ENCODE data around the gene LY6G6F.

LY6G6F gene

DNA sequence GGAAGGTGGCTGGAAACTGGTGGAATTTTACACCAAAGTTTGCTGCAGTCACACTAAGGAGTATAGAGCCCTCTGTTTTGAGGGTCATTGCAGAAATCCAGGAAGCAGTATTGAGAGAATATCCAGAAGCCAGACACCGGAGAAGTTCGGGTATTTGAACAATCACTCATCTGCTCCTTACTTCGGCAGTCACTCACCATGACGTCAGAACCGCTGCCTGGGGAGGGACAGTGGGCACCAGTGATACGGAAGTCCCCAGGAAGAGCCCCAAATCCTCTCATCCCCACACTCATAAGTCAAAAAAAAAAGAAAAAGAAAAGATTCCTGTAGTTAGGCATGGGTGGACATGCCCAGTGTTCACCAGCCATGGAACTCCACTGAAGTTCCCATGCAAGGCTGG lies 29.8 kb upstream of the LY6G6F start:
- no peak for DNase-seq (ENCODE audit: low spot score)

DNA sequence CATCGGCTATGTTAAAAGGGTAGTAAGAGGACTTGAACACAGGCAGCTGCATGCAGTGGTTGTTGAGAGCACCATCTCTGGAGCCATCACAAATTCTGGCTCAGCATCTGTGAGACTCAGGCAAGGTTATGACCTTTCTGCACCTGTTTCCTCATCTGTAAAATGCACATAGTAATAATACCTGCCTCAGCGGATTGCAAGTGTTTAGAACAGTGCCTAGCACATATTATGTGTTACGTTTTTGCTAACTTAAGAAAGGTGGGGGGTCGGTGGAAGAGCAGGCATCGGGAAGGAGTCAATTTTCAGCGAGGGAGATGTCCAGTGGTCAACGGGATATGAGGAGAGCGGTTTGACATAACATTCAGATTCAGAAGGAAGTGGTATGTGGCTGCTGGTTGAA lies 28.7 kb upstream of the LY6G6F start:
- DNase-seq (ENCODE audit: low spot score) = no peak

DNA sequence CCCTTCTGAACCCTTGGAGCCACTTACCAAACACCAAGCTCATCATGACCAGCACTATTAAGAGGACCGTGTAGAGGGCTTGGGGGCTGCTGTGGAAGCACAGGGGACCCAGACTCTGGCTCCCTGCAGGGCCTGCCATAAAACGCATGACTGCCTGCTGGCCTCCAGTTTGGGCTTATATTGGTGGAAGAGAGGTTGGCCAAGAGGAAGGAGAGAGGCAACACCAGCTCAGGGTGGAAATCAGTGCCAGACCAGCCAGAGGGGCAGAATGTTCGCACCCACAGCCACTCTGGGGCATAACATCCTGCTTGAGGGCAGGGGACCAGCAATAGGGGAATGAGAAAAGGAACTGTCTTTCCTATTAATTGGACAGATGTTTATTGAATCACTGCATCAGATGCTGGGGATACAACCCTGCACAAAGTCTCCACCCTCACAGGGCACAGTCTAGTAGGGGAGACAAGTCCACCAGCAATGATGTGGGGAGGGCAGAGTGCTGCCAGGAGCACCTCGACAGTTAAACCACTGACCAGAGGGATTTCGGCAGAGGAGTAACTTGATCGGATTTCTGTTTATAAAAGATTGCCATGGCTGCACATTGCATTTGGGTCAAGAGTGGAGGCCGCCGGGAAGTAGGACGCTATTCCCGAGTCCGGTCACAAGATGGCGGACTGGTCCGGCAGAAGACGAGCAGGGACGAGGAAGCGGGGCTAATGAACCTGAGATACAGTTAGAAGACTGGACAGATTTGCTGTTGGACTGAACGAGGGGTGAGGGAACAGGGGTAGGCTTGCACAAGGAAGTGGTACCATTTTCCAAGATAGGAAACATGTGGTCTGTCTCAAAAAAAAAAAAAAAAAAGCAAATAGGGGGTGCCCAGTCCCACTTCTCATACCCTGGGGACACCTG lies 26.2 kb upstream of the LY6G6F start, which contains the start of gene LY6G5C:
Gene LY6G5C, minus strand, starts transcription at position 842 of the 909 bp plus-strand sequence. Its CDS starts 694 bp downstream, at position 148.
- DNase-seq (ENCODE audit: low spot score) = peak; percentile 90

DNA sequence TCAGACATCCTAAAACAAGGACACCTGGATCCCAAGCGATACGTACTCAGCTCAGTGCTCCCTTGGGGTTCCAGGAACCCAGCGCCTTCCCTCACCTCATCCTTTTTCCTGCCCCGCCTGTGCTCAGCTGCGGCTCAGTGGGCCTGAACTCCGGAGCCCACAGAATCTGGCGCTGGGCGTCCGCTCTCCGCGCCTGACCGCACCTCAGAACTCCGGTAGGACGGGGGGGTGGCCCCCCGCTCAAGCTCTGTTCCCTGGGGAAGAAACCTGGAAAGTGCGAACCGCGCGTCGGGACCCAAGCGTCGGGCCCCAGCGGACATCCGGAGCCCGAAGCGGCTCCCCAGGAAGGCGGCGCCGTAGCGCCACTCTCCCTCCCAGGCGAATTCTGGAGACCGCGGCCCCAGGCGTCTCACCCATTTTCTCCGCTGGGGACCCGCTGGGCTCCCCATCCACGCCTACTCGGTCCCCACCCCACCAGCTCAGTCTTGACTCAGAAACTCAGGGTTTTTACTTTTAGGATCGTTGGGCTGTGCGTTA lies 25.5 kb upstream of the LY6G6F start:
- peak; percentile 80 for DNase-seq (ENCODE audit: low spot score)

DNA sequence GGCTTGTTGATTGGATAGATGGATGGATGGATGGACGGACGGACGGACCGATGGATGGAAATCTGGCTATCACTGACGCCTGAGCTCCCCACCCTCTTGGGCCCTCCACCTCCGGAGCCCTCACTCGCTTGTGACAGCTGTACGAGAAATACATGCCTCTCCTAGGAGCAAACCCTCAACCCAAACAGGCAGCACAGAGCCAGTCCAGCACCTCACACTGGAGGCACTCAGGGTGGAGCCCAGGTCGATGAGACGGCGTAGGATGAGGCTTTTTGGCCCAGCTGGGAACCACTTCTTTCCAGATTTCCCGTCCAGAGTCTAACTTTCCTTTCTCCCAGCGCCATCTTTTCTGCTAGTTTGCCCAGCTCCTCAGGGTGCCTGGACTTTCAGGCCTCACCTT lies 23.1 kb upstream of the LY6G6F start:
- DNase-seq (ENCODE audit: low spot score) = no peak

DNA sequence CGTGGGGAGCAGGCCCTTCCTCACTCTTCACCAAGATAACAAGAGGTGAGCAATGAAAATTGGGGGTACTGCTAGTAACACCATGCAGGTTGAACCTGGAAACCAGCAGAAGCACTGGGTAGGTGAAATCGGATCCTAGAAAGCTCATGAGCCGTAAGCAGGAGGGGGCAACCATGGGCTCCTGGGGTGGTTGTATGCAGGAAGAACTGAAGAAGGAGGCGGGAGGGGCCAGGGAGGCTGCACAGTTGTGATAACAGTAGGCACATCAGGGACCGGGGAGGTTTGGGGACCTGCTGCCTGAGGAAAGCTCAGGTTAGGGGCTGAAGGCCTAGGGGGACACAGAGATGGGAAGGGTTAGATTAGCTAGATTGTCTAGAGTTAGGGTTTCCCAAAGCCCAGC lies 20.2 kb upstream of the LY6G6F start:
- no peak for DNase-seq (ENCODE audit: low spot score)

DNA sequence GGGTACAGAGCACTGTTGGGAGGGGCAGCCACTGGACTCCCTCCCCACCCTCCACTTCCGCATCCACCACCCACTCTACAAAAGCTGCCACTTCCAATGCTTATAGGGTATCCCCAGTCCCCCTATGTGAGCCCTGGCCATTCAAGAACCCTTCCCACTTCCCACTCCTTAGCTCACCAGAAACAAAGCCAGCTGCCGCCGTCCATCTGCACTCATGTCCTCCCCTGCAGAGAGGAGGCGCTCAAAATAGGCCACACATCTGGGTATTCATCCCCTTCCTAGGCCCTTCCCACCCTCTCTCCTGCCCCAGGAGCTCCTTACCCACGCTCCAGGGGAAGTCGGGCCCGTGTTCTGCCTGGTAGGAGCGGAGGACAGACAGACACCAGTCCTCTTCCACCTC lies 19.3 kb upstream of the LY6G6F start:
- DNase-seq (ENCODE audit: low spot score) = no peak

DNA sequence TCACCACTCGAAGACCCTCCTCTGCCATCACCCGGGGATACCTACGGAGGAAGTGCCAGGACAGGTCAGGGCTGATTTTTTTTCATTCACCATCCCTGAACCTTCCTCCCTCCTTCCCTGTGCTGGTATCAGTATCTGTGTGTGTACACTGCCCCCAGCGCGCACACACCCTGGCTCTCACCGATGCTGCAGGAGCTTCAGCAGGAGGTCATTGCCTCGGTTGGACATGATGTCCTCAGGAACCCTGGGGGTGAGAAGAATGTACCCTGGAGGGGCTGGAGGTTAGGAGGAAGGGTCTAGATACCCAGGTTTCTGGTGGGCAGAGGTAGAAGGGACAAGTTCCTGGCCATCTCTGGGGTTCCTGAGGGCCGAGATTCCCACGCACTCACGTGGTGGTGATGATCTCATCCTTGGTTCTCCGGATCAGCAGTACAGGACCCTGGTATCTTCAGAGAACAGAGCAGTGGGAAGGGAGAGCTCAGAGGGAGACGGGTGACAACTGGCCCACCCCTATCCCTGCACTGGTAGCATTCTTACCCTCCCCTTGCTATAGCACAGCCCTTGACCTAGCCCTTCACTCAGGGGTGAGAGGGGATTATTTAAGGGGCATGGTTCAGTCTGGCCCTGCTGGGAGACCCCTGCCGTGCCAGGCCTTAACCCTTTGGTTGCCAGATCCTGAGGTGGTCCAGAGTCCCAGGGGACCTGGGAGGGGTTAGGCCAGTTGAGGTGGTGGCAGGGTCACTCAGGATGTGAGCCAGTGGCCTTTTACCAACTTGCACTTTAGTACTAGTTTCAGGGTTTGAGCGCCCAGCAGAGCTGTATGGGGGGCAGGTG lies 18.6 kb upstream of the LY6G6F start:
- no peak for DNase-seq (ENCODE audit: low spot score)

DNA sequence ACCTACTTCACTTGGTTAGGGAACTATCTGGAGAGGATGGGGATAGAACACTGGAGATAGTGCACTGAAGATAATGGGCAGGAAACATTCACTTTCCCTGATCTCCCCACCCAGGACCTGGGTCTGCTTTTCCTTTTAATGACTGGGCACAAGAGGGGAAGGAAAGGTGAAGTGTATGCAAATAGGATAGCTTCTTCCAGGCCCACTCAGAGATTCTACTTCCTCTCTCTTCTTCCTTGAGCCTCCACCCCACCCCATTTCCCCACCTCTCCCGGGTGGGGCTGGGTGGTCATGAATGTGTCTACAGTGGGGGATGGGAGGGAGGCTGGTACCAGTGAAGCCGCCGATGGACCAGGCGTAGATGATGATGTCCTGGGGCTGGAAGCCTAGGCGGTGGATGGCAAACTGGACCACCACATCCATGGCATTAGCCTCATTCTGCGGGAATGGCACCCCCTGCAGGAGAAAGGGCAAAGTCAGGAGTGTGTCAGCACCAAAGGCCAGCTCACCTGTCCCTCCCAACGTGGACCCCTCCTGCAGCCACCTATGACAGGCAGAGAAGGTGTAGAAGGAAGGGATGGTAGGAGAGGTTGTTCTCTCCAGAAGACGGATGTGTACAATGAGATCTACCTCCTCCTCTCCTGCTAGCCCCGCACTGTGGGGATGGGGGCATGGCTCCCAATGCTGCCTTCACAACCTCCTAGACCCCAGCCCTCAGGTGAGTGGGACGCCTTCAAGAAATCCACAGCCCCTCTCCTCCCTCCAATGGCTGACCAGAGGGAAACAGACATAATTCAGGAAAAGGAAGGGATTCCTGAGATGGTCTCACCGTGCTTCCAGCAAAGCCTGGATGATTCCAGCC lies 17.2 kb upstream of the LY6G6F start:
- DNase-seq (ENCODE audit: low spot score) = peak; percentile 21

DNA sequence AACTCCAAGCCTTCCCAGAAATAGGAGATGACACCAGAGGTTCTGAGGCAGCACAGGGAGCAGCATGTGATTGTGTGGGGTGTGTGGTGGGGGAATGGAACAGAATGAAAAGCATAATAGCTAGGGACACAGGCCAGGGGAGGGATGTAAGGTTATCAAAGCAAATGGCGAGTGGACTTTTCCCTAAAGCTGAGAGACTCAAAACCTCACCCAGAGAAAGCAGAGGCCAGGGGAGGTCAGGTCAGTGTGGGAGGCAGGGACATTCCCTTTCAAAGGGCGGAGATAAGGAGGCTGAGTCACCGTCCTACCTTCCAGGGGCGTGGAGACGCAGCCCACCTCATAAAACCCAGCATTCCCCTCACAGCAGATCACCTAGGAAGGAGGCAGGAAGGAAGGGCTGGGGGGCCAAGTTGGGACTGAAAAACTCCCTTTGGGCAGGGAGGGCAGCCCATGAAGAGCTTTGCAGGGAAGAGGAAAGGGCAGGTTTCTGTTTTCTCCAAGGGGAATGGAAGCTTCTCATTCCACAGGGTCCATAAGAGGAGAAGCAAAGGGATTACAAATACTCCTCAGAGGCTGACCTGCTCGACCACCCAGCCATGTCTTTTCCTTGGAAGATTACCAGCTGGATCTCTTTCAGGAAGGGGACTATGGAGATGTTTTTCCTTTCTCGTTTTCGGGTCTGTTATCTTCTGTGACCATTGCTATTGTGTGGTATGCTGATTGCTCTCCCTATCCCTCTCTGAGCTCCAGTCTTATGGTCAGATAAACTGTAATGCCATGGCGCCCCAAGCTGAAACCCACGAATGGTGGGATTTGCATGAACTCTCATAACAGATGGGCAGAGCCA lies 16.2 kb upstream of the LY6G6F start:
- no peak for DNase-seq (ENCODE audit: low spot score)

DNA sequence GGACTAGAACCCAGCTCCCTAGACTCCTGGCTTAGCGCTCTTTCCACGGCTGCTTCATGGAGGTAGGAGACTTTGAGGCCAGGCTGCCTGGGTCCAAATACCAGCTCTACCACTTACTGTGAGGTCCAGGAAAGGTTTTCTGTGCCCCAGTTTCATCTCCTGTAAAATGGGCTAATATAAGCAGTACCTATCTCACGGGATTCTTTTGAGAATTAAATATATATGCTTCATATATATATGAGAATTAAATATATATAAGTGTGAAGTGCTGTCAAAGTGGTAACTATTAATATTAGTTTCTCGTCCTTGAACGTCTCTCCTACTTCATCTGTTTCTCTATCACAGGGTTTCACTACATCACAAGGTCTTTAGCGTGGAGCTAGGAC lies 15.6 kb upstream of the LY6G6F start:
- DNase-seq (ENCODE audit: low spot score) = no peak

DNA sequence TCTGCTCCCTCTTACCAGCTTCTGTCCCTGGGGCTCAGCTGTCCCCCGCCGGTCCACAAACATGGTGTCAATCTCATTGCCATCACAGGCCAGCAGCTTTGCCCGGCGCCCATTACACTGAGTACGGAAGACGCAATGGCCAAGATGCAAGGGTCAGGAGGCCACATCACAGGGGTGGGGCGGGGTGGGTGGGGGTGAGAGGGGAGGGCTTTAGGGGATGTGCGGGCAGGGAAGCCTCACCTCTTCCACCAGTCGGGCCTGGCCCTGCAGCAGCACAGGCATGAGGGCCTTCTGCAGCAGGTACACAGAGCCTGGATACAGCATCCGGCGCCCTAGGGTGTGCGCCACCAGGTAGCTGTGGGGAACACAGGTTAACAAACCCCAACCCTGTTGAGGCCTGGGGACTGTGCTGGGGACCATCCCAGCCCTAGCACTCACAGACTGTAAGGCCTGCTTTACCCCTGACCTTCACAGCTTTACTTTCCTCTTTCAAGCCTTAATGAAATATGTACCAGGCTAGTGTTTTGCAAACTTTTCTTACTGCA lies 15.0 kb upstream of the LY6G6F start:
- no peak for DNase-seq (ENCODE audit: low spot score)

DNA sequence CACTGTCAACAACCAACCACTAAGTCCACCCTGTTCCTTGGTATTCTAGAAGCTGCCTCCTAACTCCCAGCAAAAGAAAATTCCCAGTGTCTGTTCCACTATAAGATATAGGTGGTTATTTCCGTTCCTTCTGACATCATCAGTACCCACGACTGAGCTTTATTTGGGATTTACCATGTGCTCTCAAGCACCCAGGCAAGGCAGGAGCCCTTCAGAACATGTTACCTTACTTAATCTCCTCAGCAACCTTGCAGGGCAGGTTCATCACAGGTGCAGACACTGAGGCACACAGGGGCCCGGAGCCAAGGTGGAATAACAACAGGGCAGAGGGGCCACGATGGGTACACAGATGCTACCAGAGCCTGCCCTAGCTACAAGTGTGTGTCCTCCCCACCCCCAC lies 14.3 kb upstream of the LY6G6F start:
- no peak for DNase-seq (ENCODE audit: low spot score)

DNA sequence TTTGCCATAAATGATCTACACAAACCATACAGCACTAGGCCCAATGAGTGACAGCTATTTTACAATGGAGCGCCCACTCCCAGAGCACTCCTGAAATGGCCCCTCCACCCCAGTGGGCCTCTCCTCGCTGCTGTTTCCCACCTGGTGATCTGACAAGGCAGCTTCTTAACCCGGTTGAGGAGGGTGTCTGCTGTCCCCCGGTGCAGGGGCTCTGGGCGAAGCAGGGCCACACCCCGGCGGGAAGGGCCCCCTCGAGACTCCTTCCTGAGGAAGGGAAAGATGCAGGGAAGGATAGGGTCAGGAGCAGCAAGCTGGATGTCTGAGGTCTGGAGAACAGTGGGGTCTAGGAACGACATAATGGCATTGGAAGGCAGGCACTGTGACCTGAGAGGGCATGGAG lies 13.8 kb upstream of the LY6G6F start:
- no peak for DNase-seq (ENCODE audit: low spot score)

DNA sequence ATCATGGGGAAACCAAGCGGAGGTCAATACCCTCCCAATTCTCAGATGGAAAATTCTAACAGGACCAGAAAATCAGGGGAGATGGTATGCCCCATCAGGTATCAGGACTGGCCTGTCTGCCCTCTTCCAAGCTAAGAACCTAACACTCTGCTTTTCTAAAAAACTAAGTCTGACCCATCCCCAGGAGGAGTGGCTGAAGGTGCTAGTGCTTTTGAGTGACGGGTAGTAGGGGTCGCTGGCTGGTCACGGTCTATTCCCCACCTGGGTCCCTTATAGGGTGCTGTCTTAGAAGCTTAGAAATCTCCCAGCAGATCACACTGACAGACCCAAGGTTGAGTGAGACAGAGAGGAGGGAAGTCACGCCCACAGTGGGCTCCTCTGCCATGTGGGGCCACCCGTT lies 13.1 kb upstream of the LY6G6F start:
- no peak for DNase-seq (ENCODE audit: low spot score)

DNA sequence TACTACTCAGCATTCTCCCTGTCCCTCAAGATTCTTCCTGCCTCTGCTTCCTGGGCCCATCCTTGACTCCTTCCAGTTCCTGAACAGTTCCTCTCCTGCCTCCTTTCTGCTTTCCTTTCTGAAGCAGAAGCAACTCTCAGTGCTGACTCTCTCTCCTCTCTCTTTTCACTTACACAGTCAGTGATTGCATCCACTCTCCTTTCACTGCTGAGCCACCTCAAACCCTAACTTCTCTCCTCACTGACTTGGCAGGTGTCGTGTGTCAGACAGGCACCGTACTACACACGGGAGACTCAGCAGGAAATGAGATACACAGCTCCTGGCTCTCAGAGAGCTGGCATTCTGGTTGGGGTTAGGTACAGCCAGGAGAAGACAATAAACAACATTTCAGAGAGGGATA lies 9.1 kb upstream of the LY6G6F start:
- no peak for DNase-seq (ENCODE audit: low spot score)

DNA sequence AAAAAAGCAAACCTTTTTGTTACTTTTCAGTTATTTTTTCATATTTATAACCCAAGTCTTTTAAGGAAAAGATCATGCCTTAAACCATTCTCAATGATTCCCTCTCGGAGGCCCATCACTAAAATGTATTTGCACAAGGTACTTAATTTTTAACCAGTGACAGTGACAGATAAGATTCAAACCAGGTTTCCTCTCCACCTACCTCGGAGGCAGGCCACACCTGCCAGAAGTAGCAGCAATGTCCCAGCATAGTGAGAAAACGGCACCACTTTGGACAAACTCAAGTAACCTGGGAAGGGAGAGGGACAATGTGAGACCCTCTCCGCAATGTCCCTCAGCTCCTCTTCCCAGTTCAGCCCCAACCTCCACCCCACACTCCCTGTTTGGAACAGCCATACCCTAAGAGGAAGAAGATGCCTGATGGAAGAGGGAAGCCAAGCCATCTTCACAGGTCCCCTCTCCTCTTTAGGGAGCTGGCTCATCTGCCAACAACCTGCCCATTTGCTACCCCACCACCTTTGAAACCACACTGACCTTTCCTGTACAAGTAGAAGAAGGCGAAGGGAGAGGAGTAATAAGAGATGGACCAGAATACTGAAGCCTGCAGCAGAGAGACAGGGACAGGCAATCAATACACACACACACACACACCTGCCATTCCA lies 5.8 kb upstream of the LY6G6F start:
- no peak for DNase-seq (ENCODE audit: low spot score)

DNA sequence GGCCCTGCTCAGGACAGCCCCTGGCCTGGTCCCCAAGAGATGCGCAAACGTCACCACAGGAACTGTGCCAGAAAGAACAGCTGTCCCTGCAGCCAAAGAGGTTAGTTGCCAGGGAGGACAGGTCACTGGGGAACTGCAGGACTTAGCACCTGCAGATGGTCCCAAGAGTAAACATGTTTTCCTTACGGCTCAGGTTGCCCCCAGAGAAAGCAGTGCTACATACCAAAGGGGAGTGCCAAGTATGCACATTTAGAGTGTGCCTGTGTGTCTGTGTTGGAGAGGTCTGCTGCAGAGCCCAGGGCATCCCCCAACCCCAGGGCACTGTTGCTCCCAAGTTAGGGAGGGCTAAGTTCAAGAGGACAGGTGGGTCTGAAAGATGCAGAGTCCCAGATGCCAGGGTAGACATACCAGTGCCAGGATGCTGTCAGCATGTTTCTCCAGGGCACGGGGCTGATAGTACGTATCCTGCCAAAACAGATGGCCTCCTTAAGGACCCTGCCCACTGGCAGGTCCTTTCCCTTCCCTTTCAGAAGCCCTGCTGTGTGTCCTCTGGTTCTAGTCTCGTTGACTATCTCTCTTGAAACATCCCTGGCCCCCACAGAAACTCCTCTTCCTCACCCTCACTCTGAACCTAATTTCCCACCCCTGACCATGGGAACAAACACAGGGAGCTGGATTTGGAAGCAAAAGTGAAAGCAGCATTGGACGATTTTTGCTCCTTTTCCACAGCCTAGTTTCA lies 4.8 kb upstream of the LY6G6F start:
- peak; percentile 42 for DNase-seq (ENCODE audit: low spot score)

DNA sequence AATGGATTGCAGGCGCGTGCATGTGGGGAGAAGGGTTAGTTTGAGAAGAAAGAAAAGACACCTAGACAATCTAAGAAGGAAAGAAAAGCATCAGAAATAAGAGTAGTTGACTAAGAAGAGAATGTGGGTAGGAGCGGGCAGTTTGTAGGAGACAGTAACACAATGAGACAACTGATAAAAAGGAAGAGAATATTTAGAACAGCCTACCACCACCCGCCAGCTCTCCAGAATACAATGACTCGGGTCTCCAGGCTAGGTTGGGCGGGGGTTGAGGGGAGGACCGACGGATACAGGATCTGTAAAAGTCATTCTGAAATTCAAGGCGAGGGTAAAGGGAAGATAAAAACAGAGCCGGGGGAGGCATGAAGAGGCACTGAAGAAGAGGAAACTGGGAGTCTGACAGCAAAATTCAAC lies 4.3 kb upstream of the LY6G6F start:
- DNase-seq (ENCODE audit: low spot score) = no peak
